ENCODE data around the gene NCAPH2. TPM values are rescaled to one million over a fixed set of nuclear protein-coding genes. Genes with fewer than 3 reads are reported as not detected.

Gene NCAPH2
- total and polyA plus RNA-seq, 2 donors from 2014 or later = 31.4 to 41.5 TPM

GRCh38 chr22:50516068-50516467 is 8.0 kb downstream of the NCAPH2 start:
- Histone ChIP-seq H3K9me3 (ENCODE audit: control insufficient read depth in 2 of 3, insufficient read depth in 1 of 3, low read length in 3 of 3) (no peaks in the 10 kb centered on the region), H3K4me3 (ENCODE audit: low read length in 3 of 3) (no peak overlapping the region), H3K36me3 (ENCODE audit: control insufficient read depth in 2 of 3, insufficient read depth in 3 of 3, low read length in 3 of 3) (peaks cover 0 to 10% (median 5%) of the 10 kb centered on the region in 3 donors), H3K27me3 (ENCODE audit: control insufficient read depth, insufficient read depth, low read length) (no peaks in the 10 kb centered on the region), H3K4me1 (ENCODE audit: control insufficient read depth in 2 of 3, insufficient read depth in 2 of 3, low read depth in 1 of 3, low read length in 3 of 3) (no peaks in the 10 kb centered on the region), H3K9ac (ENCODE audit: low read length in 3 of 3) (no peak overlapping the region), H3K27ac (ENCODE audit: low read depth in 2 of 2, low read length in 2 of 2) (no peak overlapping the region)
- DNase-seq = no peak
- TF ChIP-seq CTCF (IDR thresholded peaks at IDR 0.05; ENCODE audit: borderline replicate concordance, extremely low read depth, insufficient read depth) = no peak
- intact Hi-C loops (cut with DNase I) = no loop called here
- FAIRE-seq = no peak

GRCh38 chr22:50516891-50517290 is 8.9 kb downstream of the NCAPH2 start:
- Histone ChIP-seq H3K27me3 (ENCODE audit: control insufficient read depth, insufficient read depth, low read length) (no peaks in the 10 kb centered on the region), H3K9me3 (ENCODE audit: control insufficient read depth in 2 of 3, insufficient read depth in 1 of 3, low read length in 3 of 3) (no peaks in the 10 kb centered on the region), H3K9ac (ENCODE audit: low read length in 3 of 3) (no peak overlapping the region), H3K4me1 (ENCODE audit: control insufficient read depth in 2 of 3, insufficient read depth in 2 of 3, low read depth in 1 of 3, low read length in 3 of 3) (no peaks in the 10 kb centered on the region), H3K4me3 (ENCODE audit: low read length in 3 of 3) (no peak overlapping the region), H3K36me3 (ENCODE audit: control insufficient read depth in 2 of 3, insufficient read depth in 3 of 3, low read length in 3 of 3) (peaks cover 0 to 13% (median 5%) of the 10 kb centered on the region in 3 donors), H3K27ac (ENCODE audit: low read depth in 2 of 2, low read length in 2 of 2) (no peak overlapping the region)
- DNase-seq = no peak
- no peak for FAIRE-seq
- intact Hi-C loops (cut with DNase I) = no loop called here
- TF ChIP-seq CTCF (IDR thresholded peaks at IDR 0.05; ENCODE audit: borderline replicate concordance, extremely low read depth, insufficient read depth) = no peak

DNA sequence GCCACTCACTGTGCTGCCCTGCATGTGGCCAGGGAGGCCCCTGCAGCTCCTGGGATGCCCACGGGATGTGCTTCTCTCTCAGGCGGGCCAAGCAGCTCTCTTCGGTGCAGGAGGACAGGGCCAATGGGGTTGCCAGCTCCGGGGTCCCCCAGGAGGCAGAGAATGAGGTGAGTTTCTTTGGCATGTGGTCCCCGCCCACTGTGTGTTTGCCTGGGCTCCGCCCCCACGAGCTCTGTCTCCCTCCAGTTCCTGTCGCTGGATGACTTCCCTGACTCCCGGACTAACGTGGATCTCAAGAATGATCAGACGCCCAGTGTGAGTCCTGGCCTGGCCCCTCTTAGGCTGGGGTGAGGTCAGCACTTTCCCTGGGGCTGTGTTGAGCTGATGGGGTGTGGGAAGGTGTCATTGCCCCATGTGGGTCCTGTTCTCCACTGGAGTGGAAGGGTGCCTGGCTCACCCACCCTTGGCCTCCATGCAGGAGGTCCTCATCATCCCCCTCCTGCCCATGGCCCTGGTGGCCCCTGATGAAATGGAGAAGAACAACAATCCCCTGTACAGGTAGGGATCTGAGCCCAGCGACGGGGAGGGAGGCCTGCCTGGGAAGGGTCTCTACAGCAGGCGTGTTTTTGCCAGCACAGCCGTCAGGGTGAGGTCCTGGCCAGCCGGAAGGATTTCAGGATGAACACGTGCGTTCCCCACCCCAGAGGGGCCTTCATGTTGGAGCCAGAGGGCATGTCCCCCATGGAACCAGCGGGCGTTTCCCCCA is 9.7 kb downstream of the NCAPH2 start:
- TF ChIP-seq CTCF (IDR thresholded peaks at IDR 0.05; ENCODE audit: borderline replicate concordance, extremely low read depth, insufficient read depth) = no peak
- H3K27me3 ChIP-seq (ENCODE audit: control insufficient read depth, insufficient read depth, low read length) = no peaks in the 10 kb centered on the region
- no peak overlapping the region for H3K27ac ChIP-seq (ENCODE audit: low read depth in 2 of 2, low read length in 2 of 2)
- intact Hi-C loops (cut with DNase I) = no loop called here
- no peak for FAIRE-seq
- no peaks in the 10 kb centered on the region for H3K4me1 ChIP-seq (ENCODE audit: control insufficient read depth in 2 of 3, insufficient read depth in 2 of 3, low read depth in 1 of 3, low read length in 3 of 3)
- peak in 1 of 5 donors; percentile 26 for DNase-seq
- peaks cover 0 to 16% (median 5%) of the 10 kb centered on the region in 3 donors for H3K36me3 ChIP-seq (ENCODE audit: control insufficient read depth in 2 of 3, insufficient read depth in 3 of 3, low read length in 3 of 3)
- no peak overlapping the region for H3K9ac ChIP-seq (ENCODE audit: low read length in 3 of 3)
- no peaks in the 10 kb centered on the region for H3K9me3 ChIP-seq (ENCODE audit: control insufficient read depth in 2 of 3, insufficient read depth in 1 of 3, low read length in 3 of 3)
- no peak overlapping the region for H3K4me3 ChIP-seq (ENCODE audit: low read length in 3 of 3)
